H9 (cell line): ENCODE data around the gene MASP2. TPM values are rescaled to one million over a fixed set of nuclear protein-coding genes. Genes with fewer than 3 reads are reported as not detected.

Source experiments
- DNase-seq: peaks from one replicate; pipeline ENCODE4 v3.0.0-alpha.2; 2017
- H2AFZ ChIP-seq: one replicate; pipeline ENCODE4 v1.6.1; 2013; ENCODE audit warnings: mild to moderate bottlenecking, low read length, control low read depth, moderate library complexity
- H2AK5ac ChIP-seq: 2 replicates; pipeline ENCODE4 v1.6.1; 2013; ENCODE audit warnings: low read length, control low read depth, mixed read lengths; ENCODE audit not compliant: insufficient read length
- H2BK120ac ChIP-seq: one replicate; pipeline ENCODE4 v1.6.1; 2013; ENCODE audit warnings: low read depth, mild to moderate bottlenecking, low read length, control low read depth, inconsistent platforms; ENCODE audit not compliant: poor library complexity, severe bottlenecking
- H2BK12ac ChIP-seq: 2 replicates; pipeline ENCODE4 v1.6.1; 2013; ENCODE audit warnings: low read length, control low read depth, mixed read lengths, low read depth; ENCODE audit not compliant: insufficient read length
- H2BK15ac ChIP-seq: 2 replicates; pipeline ENCODE4 v1.6.1; 2013; ENCODE audit warnings: low read depth, low read length, control low read depth
- H2BK20ac ChIP-seq: one replicate; pipeline ENCODE4 v1.6.1; 2013; ENCODE audit warnings: low read depth, mild to moderate bottlenecking, low read length, control low read depth, inconsistent platforms; ENCODE audit not compliant: poor library complexity, severe bottlenecking
- H2BK5ac ChIP-seq: 2 replicates; pipeline ENCODE4 v1.6.1; 2013; ENCODE audit warnings: low read length, control low read depth, mixed read lengths; ENCODE audit not compliant: insufficient read length
- H3K14ac ChIP-seq: 2 replicates; pipeline ENCODE4 v1.6.1; 2013; ENCODE audit warnings: low read length, control low read depth; ENCODE audit not compliant: insufficient read depth
- H3K18ac ChIP-seq: 2 replicates; pipeline ENCODE4 v1.6.1; 2013; ENCODE audit warnings: low read depth, mild to moderate bottlenecking, mixed read lengths, low read length, control low read depth; ENCODE audit not compliant: insufficient read length
- H3K23ac ChIP-seq: 2 replicates; pipeline ENCODE4 v1.6.1; 2013; ENCODE audit warnings: low read length, control low read depth, mixed read lengths, low read depth; ENCODE audit not compliant: insufficient read length
- H3K23me2 ChIP-seq: 2 replicates; pipeline ENCODE4 v1.6.1; 2013; ENCODE audit warnings: low read depth, mild to moderate bottlenecking, mixed read lengths, low read length, control low read depth; ENCODE audit not compliant: insufficient read length, poor library complexity, severe bottlenecking
- H3K27ac ChIP-seq: 2 replicates; pipeline ENCODE4 v1.5.1; 2013; ENCODE audit warnings: low read length, control low read depth, mixed read lengths, low read depth; ENCODE audit not compliant: insufficient read length
- H3K27me3 ChIP-seq: 2 replicates; pipeline ENCODE4 v1.6.1; 2013; ENCODE audit warnings: low read length, control low read depth, inconsistent platforms; ENCODE audit not compliant: insufficient read depth
- H3K4ac ChIP-seq: 2 replicates; pipeline ENCODE4 v1.6.1; 2013; ENCODE audit warnings: low read depth, mild to moderate bottlenecking, control low read depth, inconsistent platforms, low read length, moderate library complexity
- H3K4me1 ChIP-seq: 2 replicates; pipeline ENCODE4 v1.6.1; 2013; ENCODE audit warnings: low read length, control low read depth, inconsistent platforms; ENCODE audit not compliant: insufficient read depth
- H3K4me2 ChIP-seq: 2 replicates; pipeline ENCODE4 v1.6.1; 2013; ENCODE audit warnings: low read length, control low read depth, mixed read lengths; ENCODE audit not compliant: insufficient read length, insufficient read depth
- H3K56ac ChIP-seq: 2 replicates; pipeline ENCODE4 v1.6.1; 2013; ENCODE audit warnings: low read depth, mild to moderate bottlenecking, mixed read lengths, low read length, control low read depth; ENCODE audit not compliant: insufficient read length
- H3K79me1 ChIP-seq: 2 replicates; pipeline ENCODE4 v1.6.1; 2013; ENCODE audit warnings: low read depth, mild to moderate bottlenecking, moderate library complexity, low read length, control low read depth, inconsistent platforms; ENCODE audit not compliant: insufficient read depth, poor library complexity, severe bottlenecking
- H3K79me2 ChIP-seq: 2 replicates; pipeline ENCODE4 v1.6.1; 2013; ENCODE audit warnings: low read length, control low read depth, inconsistent platforms; ENCODE audit not compliant: insufficient read depth
- H3K9ac ChIP-seq: 2 replicates; pipeline ENCODE4 v1.6.1; 2013; ENCODE audit warnings: low read length, control low read depth, mixed read lengths; ENCODE audit not compliant: insufficient read length; ENCODE audit errors: extremely low read depth
- H3K9me3 ChIP-seq: one replicate; pipeline ENCODE4 v1.6.1; 2013; ENCODE audit warnings: low read depth, low read length, inconsistent platforms; ENCODE audit not compliant: control insufficient read depth
- H3T11ph ChIP-seq: one replicate; pipeline ENCODE4 v1.6.1; 2013; ENCODE audit warnings: mild to moderate bottlenecking, low read length, control low read depth, inconsistent platforms
- H4K20me1 ChIP-seq: one replicate; pipeline ENCODE4 v1.6.1; 2013; ENCODE audit not compliant: control insufficient read depth, insufficient read length, insufficient read depth
- H4K5ac ChIP-seq: 2 replicates; pipeline ENCODE4 v1.6.1; 2013; ENCODE audit warnings: low read depth, mild to moderate bottlenecking, mixed read lengths, low read length, control low read depth; ENCODE audit not compliant: insufficient read length
- H4K8ac ChIP-seq: replicated peaks from 2 replicates; pipeline ENCODE4 v1.6.1; 2013; ENCODE audit warnings: low read length, control low read depth, mixed read lengths, low read depth; ENCODE audit not compliant: insufficient read length
- H4K91ac ChIP-seq: 2 replicates; pipeline ENCODE4 v1.6.1; 2013; ENCODE audit warnings: low read depth, mild to moderate bottlenecking, moderate library complexity, mixed read lengths, low read length, control low read depth; ENCODE audit not compliant: insufficient read length
- H3K27ac Mint-ChIP-seq, 3 experiments: 2 replicates in 2 of 3; 3 replicates in 1 of 3; pipeline ENCODE4 v1.8.0; 2020 to 2021; ENCODE audit warnings: mixed read lengths in 3 of 3, mild to moderate bottlenecking in 1 of 3, moderate library complexity in 1 of 3
- H3K27me3 Mint-ChIP-seq: 2 replicates; pipeline ENCODE4 v1.8.0; 2021; ENCODE audit warnings: low read depth, mild to moderate bottlenecking, moderate library complexity, mixed read lengths
- H3K36me3 Mint-ChIP-seq, 3 experiments: 2 replicates in 2 of 3; 3 replicates in 1 of 3; pipeline ENCODE4 v1.8.0; 2020 to 2021; ENCODE audit warnings: low read depth in 3 of 3, mixed read lengths in 3 of 3; ENCODE audit not compliant: insufficient read depth in 1 of 3
- H3K4me1 Mint-ChIP-seq, 2 experiments: 2 replicates each; pipeline ENCODE4 v1.8.0; 2020; ENCODE audit warnings: mixed read lengths in 2 of 2
- H3K4me3 Mint-ChIP-seq, 2 experiments: 2 replicates in 1 of 2; 3 replicates in 1 of 2; pipeline ENCODE4 v1.8.0; 2020 to 2021; ENCODE audit warnings: mild to moderate bottlenecking in 2 of 2, mixed read lengths in 2 of 2, moderate library complexity in 1 of 2
- H3K9me3 Mint-ChIP-seq, 2 experiments: 2 replicates in 1 of 2; 3 replicates in 1 of 2; pipeline ENCODE4 v1.8.0; 2020; ENCODE audit warnings: mild to moderate bottlenecking in 2 of 2, mixed read lengths in 2 of 2, moderate library complexity in 1 of 2
- CTCF ChIP-seq: fragments of 200-600 bp; sonication (generic); conservative IDR thresholded peaks from 3 replicates; pipeline ENCODE4 v1.8.0; 2021; ENCODE audit warnings: antibody characterized with exemption, mild to moderate bottlenecking
- WGBS: extraction: QIAGEN DNeasy Blood & Tissue Kit; methylation state at CpG from one replicate; pipeline ENCODE4 v1.1.7; 2013; ENCODE audit warnings: missing lambda C conversion rate, low lambda C conversion rate, mixed read lengths; ENCODE audit not compliant: insufficient read length; ENCODE audit errors: extremely low coverage; 5-methylcytosine and 5-hydroxymethylcytosine counted together
- total RNA-seq: library from RNA; stranded (reverse); gene quantifications from 2 replicates; pipeline ENCODE4 v1.2.1, GENCODE V29; 2021

The MASP2 gene
- total RNA-seq, 1 experiment from 2014 or later = 0.46 TPM

GRCh38 chr1:11054181-11054580 is 7.1 kb upstream of the MASP2 start:
- H2AK5ac ChIP-seq = no peak overlapping the region
- H3K27ac Mint-ChIP-seq = peak overlapping the region in 1 of 3 experiments; percentile 62; a peak in 1 of 7 replicates
- H3K4me3 Mint-ChIP-seq = no peak overlapping the region
- H3K36me3 Mint-ChIP-seq = peaks cover 23 to 48% (median 30%) of the 10 kb centered on the region in 3 experiments
- peaks cover 16 to 25% of the 10 kb centered on the region in 2 experiments for H3K4me1 Mint-ChIP-seq
- H2BK5ac ChIP-seq = no peak overlapping the region
- no peak overlapping the region for H2AFZ ChIP-seq
- TF ChIP-seq CTCF = no peak
- no CpG with 5 or more reads among the region's 7 CpGs for WGBS
- no peaks in the 10 kb centered on the region for H3K9me3 ChIP-seq
- no peak overlapping the region for H3K9ac ChIP-seq
- H2BK120ac ChIP-seq = no peak overlapping the region
- H4K20me1 ChIP-seq = no peaks in the 10 kb centered on the region
- peaks cover 2% of the 10 kb centered on the region; the same call in 1 of the 2 replicates for H3K79me2 ChIP-seq
- no peaks in the 10 kb centered on the region for H3K9me3 Mint-ChIP-seq
- no peak overlapping the region for H3K4ac ChIP-seq
- no peak overlapping the region for H3K56ac ChIP-seq
- H3K14ac ChIP-seq = no peak overlapping the region
- peaks cover 6% of the 10 kb centered on the region for H3K23me2 ChIP-seq
- H2BK12ac ChIP-seq = no peak overlapping the region
- H3K27ac ChIP-seq = no peak overlapping the region
- no peaks in the 10 kb centered on the region for H3K79me1 ChIP-seq
- no peak for DNase-seq
- no peak overlapping the region for H2BK20ac ChIP-seq
- H4K91ac ChIP-seq = no peak overlapping the region
- no peaks in the 10 kb centered on the region for H3K4me1 ChIP-seq
- H3K4me2 ChIP-seq = no peak overlapping the region
- H3K18ac ChIP-seq = no peak overlapping the region
- no peaks in the 10 kb centered on the region; the same call in 1 of the 2 replicates for H3K27me3 ChIP-seq
- no peak overlapping the region for H2BK15ac ChIP-seq
- H3T11ph ChIP-seq = no peak overlapping the region
- H4K8ac ChIP-seq = no peak overlapping the region
- H4K5ac ChIP-seq = no peak overlapping the region
- H3K27me3 Mint-ChIP-seq = no peaks in the 10 kb centered on the region
- no peak overlapping the region for H3K23ac ChIP-seq
